Retinal pigment epithelial cell (primary cell): ENCODE results near the gene NXNL2.

Experiments
- DNase-seq: peaks from one replicate; pipeline ENCODE4 v3.0.0-alpha.2; 2010; ENCODE audit warnings: low read depth
- H3K4me3 ChIP-seq: 2 replicates; pipeline ENCODE4 v1.5.1; 2011; ENCODE audit warnings: mild to moderate bottlenecking, low read length, control low read depth, moderate library complexity
- TF ChIP-seq, protein P1 (sequence below): conservative IDR thresholded peaks from 2 replicates; pipeline ENCODE4 v1.5.1; 2011; ENCODE audit warnings: low read depth, low read length, control low read depth, inconsistent platforms

Gene NXNL2

GRCh38 chr9:88534456-88535225, at the start of gene NXNL2:
Gene NXNL2, plus strand, starts transcription at chr9:88535178. Its CDS starts 257 bp downstream, at chr9:88535435.
- peak within 1 kb of the TSS; percentile 68 for H3K4me3 ChIP-seq
- DNase-seq = peak; percentile 48
- TF ChIP-seq, protein P1, sequence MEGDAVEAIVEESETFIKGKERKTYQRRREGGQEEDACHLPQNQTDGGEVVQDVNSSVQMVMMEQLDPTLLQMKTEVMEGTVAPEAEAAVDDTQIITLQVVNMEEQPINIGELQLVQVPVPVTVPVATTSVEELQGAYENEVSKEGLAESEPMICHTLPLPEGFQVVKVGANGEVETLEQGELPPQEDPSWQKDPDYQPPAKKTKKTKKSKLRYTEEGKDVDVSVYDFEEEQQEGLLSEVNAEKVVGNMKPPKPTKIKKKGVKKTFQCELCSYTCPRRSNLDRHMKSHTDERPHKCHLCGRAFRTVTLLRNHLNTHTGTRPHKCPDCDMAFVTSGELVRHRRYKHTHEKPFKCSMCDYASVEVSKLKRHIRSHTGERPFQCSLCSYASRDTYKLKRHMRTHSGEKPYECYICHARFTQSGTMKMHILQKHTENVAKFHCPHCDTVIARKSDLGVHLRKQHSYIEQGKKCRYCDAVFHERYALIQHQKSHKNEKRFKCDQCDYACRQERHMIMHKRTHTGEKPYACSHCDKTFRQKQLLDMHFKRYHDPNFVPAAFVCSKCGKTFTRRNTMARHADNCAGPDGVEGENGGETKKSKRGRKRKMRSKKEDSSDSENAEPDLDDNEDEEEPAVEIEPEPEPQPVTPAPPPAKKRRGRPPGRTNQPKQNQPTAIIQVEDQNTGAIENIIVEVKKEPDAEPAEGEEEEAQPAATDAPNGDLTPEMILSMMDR = no peak

DNA sequence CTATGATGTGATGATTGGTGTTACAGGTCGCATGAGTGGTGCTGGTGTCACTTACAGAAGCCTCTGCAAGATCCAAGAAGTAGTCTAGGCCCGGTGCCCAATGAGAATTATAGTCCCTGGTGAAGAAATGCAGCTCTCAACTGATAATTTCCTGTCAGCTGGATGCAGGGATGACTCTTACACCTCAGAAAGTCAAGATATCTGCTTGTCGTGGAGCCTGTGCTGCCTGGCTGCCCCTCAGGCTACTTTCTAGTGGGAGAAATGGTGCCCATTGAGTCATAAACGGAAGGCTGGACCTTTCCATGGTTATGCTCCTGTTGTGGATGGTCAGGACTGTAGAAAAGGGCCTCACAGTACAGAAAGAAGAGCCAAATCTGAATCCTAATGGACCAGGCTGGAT, 46.8 kb upstream of the NXNL2 start:
- TF ChIP-seq, protein P1 = no peak
- DNase-seq = no peak
- H3K4me3 ChIP-seq = no peak overlapping the region

GRCh38 chr9:88494983-88495721, 39.8 kb upstream of the NXNL2 start:
- TF ChIP-seq, protein P1 = no peak
- DNase-seq = no peak
- no peak overlapping the region for H3K4me3 ChIP-seq

- H3K4me3 ChIP-seq = no peak overlapping the region
- no peak for DNase-seq
- TF ChIP-seq, protein P1 = no peak
These were observed 37.8 kb upstream of the NXNL2 start for GRCh38 chr9:88497224-88497623.

DNA sequence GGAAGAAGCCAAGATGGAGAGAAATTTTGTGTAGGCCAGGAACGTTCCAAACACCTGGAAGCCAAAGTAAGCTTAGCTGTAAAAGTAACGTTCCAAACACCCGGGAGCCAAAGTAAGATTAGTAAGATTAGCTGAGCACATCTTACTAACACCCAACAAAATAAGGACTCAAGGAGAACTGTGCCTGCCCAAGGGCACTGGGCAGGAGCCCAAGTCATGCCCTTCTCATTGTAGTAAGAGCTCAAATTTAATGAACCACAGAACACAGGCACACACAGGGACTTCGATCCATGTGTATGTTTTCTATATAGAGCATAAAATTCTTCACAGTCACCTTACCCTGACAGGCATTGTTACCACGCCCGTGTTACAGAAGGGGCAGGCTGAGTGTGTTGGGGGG, 36.1 kb upstream of the NXNL2 start:
- H3K4me3 ChIP-seq = no peak overlapping the region
- no peak for DNase-seq
- TF ChIP-seq, protein P1 = no peak

DNA sequence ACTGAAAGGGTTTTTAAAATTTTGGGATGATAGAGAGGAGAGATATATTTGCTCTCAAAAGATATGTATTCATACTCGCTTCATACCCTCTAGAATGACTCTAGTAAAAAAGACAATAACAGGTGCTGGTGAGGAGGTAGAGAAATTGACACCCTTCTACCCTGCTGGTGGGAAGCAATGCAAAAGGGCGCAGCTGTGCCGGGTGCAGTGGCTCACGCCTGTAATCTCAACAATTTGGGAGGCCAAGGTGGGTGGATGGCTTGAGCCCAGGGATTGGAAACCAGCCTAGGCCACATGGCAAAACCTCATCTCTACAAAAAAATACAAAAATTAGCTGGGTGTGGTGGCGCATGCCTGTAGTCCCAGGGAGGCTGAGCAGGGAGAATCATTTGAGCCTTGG, 33.9 kb upstream of the NXNL2 start:
- no peak overlapping the region for H3K4me3 ChIP-seq
- TF ChIP-seq, protein P1 = no peak
- DNase-seq = no peak
